ENCODE measurements around the gene TMPRSS11D.

The TMPRSS11D gene

DNA sequence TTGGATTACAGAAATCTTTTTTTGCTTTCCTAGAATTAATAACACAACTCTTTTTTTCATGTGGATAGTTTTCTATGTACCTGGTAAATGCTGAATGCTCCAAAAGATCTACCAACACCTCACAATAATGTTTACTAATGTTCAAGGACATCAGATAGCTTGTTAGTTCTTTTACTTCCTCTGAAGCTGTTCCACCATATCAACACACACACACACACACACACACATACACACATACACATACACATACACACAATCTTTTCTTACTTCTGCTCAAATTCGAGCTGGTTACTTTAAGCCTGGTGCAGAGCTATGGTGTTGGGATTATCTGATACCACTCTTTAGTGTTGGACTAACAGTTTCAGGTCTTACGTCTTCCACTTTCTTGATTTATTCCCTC is 28.3 kb upstream of the TMPRSS11D start:
- FAIRE-seq (no peak), DNase-seq (ENCODE audit: insufficient read length, low spot score) (no peak)
- TF ChIP-seq POLR2AphosphoS5 (IDR thresholded peaks at IDR 0.05; ENCODE audit: low read depth, low read length) (no peak), PAX5 (IDR thresholded peaks at IDR 0.05; ENCODE audit: insufficient read depth, low read length, severe bottlenecking) (no peak), POU2F2 (IDR thresholded peaks at IDR 0.05; ENCODE audit: low read depth, low read length) (no peak)

DNA sequence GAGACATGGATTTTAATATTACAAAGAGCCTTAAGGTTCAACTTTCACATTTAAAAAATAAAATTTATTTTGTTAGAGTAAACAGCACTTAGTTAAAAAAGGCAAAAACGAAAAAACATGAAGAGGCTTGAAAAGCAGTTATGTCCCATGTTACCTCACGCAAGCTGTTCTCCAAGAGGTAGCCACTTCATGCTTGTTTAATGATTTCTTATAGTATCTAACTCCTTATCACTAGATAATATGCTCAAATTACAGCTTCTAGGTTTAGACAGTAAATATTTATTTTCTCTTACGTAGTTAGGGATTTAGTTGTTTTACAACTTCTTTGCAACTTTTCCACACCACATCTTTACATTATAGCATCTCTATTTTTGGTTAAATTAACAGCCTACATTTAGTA is 27.8 kb upstream of the TMPRSS11D start:
- no peak for TF ChIP-seq TAF1 (IDR thresholded peaks at IDR 0.05; ENCODE audit: low read depth, low read length)
- no peak for FAIRE-seq
- no peak for DNase-seq (ENCODE audit: insufficient read length, low spot score)

- no peak for DNase-seq (ENCODE audit: insufficient read length, low spot score)
- FAIRE-seq, result no peak
- TF ChIP-seq POLR2AphosphoS5 (IDR thresholded peaks at IDR 0.05; ENCODE audit: low read depth, low read length) (no peak), POU2F2 (IDR thresholded peaks at IDR 0.05; ENCODE audit: low read depth, low read length) (no peak), SPI1 (IDR thresholded peaks at IDR 0.05; ENCODE audit: low read depth, low read length) (no peak)
Measured at GRCh38 chr4:67911141-67911540, 27.3 kb upstream of the TMPRSS11D start.

DNA sequence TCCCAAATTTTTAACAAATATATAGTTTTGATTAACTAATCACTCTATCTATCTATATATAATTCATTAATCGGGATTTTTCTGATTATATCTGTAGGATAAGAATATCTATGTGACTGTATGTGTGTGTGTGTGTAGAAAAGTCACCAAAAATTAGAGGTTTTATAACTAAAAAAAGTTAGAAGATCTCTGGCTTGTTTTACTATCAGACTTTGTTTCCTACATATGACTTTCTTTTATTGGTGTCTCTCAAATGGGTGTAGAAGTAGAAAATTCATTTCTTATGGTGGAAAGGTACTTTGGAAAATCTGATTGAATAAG is 26.7 kb upstream of the TMPRSS11D start:
- no peak for DNase-seq (ENCODE audit: insufficient read length, low spot score)
- TF ChIP-seq TAF1 (IDR thresholded peaks at IDR 0.05; ENCODE audit: low read depth, low read length) (no peak), POLR2AphosphoS5 (IDR thresholded peaks at IDR 0.05; ENCODE audit: low read depth, low read length) (no peak), POLR2A (IDR thresholded peaks at IDR 0.05; ENCODE audit: low read depth, low read length) (no peak), POU2F2 (IDR thresholded peaks at IDR 0.05; ENCODE audit: low read depth, low read length) (no peak), PAX5 (IDR thresholded peaks at IDR 0.05; ENCODE audit: insufficient read depth, low read length, severe bottlenecking) (no peak), SPI1 (IDR thresholded peaks at IDR 0.05; ENCODE audit: low read depth, low read length) (no peak)
- FAIRE-seq, result no peak

GRCh38 chr4:67909905-67910584 is 26.2 kb upstream of the TMPRSS11D start:
- TF ChIP-seq POU2F2 (IDR thresholded peaks at IDR 0.05; ENCODE audit: low read depth, low read length), result no peak
- no peak for TF ChIP-seq POLR2A (IDR thresholded peaks at IDR 0.05; ENCODE audit: low read depth, low read length)
- TF ChIP-seq SPI1 (IDR thresholded peaks at IDR 0.05; ENCODE audit: low read depth, low read length), result no peak
- TF ChIP-seq POLR2AphosphoS5 (IDR thresholded peaks at IDR 0.05; ENCODE audit: low read depth, low read length), result no peak
- no peak for TF ChIP-seq TAF1 (IDR thresholded peaks at IDR 0.05; ENCODE audit: low read depth, low read length)
- TF ChIP-seq PAX5 (IDR thresholded peaks at IDR 0.05; ENCODE audit: insufficient read depth, low read length, severe bottlenecking), result no peak
- DNase-seq (ENCODE audit: insufficient read length, low spot score) (no peak), FAIRE-seq (peak; percentile 9)

DNA sequence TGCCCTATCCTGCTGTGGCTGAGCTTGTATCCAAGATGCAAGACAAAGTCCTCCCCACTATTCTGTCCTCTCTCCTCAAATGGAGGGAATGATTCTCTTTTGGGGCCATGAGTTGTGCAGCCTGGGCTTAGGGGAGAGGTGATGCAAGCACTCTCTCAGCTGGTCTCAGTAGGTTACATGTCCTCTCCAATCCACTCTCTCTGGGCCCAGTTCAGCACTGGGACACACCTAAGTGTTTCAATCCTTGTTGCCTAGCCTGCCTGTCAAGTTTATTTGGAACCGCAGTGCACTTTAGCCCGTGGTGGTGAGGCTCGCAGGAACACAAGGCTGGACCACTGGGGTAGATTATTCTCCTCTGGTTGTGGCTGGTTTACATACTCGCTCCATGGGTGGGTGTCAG is 23.8 kb upstream of the TMPRSS11D start:
- no peak for FAIRE-seq
- no peak for DNase-seq (ENCODE audit: insufficient read length, low spot score)
- TF ChIP-seq POU2F2 (IDR thresholded peaks at IDR 0.05; ENCODE audit: low read depth, low read length) (no peak), TAF1 (IDR thresholded peaks at IDR 0.05; ENCODE audit: low read depth, low read length) (no peak), SPI1 (IDR thresholded peaks at IDR 0.05; ENCODE audit: low read depth, low read length) (no peak), PAX5 (IDR thresholded peaks at IDR 0.05; ENCODE audit: insufficient read depth, low read length, severe bottlenecking) (no peak), POLR2AphosphoS5 (IDR thresholded peaks at IDR 0.05; ENCODE audit: low read depth, low read length) (no peak), POLR2A (IDR thresholded peaks at IDR 0.05; ENCODE audit: low read depth, low read length) (no peak)

GRCh38 chr4:67899096-67899495 is 15.3 kb upstream of the TMPRSS11D start:
- DNase-seq (ENCODE audit: insufficient read length, low spot score) (no peak), FAIRE-seq (no peak)
- TF ChIP-seq SPI1 (IDR thresholded peaks at IDR 0.05; ENCODE audit: low read depth, low read length) (peak; percentile 24; the same call in 1 of the 2 replicates), POLR2A (IDR thresholded peaks at IDR 0.05; ENCODE audit: low read depth, low read length) (no peak)

- no peak for TF ChIP-seq POLR2AphosphoS5 (IDR thresholded peaks at IDR 0.05; ENCODE audit: low read depth, low read length)
- TF ChIP-seq TAF1 (IDR thresholded peaks at IDR 0.05; ENCODE audit: low read depth, low read length), result no peak
- TF ChIP-seq SPI1 (IDR thresholded peaks at IDR 0.05; ENCODE audit: low read depth, low read length), result no peak
- no peak for TF ChIP-seq PAX5 (IDR thresholded peaks at IDR 0.05; ENCODE audit: insufficient read depth, low read length, severe bottlenecking)
- no peak for TF ChIP-seq POU2F2 (IDR thresholded peaks at IDR 0.05; ENCODE audit: low read depth, low read length)
- TF ChIP-seq POLR2A (IDR thresholded peaks at IDR 0.05; ENCODE audit: low read depth, low read length), result no peak
Measured at GRCh38 chr4:67897686-67898085, 13.9 kb upstream of the TMPRSS11D start.

DNA sequence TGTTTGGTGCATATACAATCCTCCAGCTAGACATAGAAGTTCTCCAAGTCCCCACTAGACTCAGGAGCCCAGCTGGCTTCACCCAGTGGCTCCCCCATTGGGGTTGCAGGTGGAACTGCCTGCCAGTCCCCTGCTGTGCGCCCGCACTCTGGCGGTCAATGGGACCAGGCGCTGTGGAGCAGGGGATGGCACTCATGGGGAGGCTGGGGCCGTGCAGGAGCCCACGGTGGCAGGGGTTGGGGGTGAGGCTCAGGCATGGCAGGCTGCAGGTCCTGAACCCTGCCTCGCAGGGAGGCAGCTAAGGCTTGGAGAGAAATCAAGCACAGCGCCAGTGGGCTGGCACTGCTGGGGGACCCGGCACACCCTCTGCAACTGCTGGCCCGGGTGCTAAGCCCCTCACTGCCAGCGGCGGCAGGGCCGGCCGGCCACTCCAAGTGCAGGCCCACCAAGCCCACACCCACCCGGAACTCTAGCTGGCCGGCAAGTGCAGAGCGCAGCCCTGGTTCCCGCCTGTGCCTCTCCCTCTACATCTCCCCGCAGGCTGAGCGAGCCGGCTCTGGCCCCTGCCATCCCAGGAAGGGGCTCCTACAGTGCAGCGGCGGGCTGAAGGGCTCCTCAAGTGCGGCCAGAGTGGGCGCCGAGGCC is 12.7 kb upstream of the TMPRSS11D start:
- FAIRE-seq (no peak), DNase-seq (ENCODE audit: insufficient read length, low spot score) (no peak)
- TF ChIP-seq POU2F2 (IDR thresholded peaks at IDR 0.05; ENCODE audit: low read depth, low read length), result no peak

More at GRCh38 chr4:67897686-67898085, 13.9 kb upstream of the TMPRSS11D start:
- DNase-seq (ENCODE audit: insufficient read length, low spot score) (no peak), FAIRE-seq (no peak)

DNA sequence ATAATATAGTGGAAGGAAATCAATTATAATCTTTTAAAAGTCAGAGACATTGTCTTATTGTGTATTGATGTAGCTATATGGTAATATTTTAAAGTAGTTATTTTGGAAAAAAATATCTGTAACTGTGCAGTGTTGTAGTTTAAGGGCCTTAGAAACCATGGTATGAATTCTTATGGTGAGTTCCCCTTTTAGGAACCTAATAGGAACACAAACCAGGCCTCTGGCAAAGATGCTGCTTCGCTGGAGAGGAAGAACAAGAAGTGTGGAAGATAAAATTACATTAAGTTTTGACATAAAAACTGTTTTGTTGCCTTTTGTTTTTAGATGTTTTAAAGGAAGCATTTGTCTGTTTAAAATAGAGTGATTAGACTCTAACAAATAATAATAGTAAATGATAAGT is 10.9 kb upstream of the TMPRSS11D start:
- no peak for FAIRE-seq
- DNase-seq (ENCODE audit: insufficient read length, low spot score), result no peak
- no peak for TF ChIP-seq POLR2A (IDR thresholded peaks at IDR 0.05; ENCODE audit: low read depth, low read length)
- TF ChIP-seq POU2F2 (IDR thresholded peaks at IDR 0.05; ENCODE audit: low read depth, low read length), result no peak
- no peak for TF ChIP-seq PAX5 (IDR thresholded peaks at IDR 0.05; ENCODE audit: insufficient read depth, low read length, severe bottlenecking)
- no peak for TF ChIP-seq POLR2AphosphoS5 (IDR thresholded peaks at IDR 0.05; ENCODE audit: low read depth, low read length)
- TF ChIP-seq TAF1 (IDR thresholded peaks at IDR 0.05; ENCODE audit: low read depth, low read length), result no peak
- TF ChIP-seq SPI1 (IDR thresholded peaks at IDR 0.05; ENCODE audit: low read depth, low read length), result no peak

- FAIRE-seq (no peak), DNase-seq (ENCODE audit: insufficient read length, low spot score) (no peak)
- TF ChIP-seq POLR2A (IDR thresholded peaks at IDR 0.05; ENCODE audit: low read depth, low read length) (no peak), POU2F2 (IDR thresholded peaks at IDR 0.05; ENCODE audit: low read depth, low read length) (no peak), POLR2AphosphoS5 (IDR thresholded peaks at IDR 0.05; ENCODE audit: low read depth, low read length) (no peak), PAX5 (IDR thresholded peaks at IDR 0.05; ENCODE audit: insufficient read depth, low read length, severe bottlenecking) (no peak), TAF1 (IDR thresholded peaks at IDR 0.05; ENCODE audit: low read depth, low read length) (no peak), SPI1 (IDR thresholded peaks at IDR 0.05; ENCODE audit: low read depth, low read length) (no peak)
Measured at GRCh38 chr4:67892905-67893304, 9.1 kb upstream of the TMPRSS11D start.

Measured in GM12891 (cell line).